GM12892 (cell line): ENCODE results near the gene EPHB6.

Experiments
- POLR2A ChIP-seq: IDR thresholded peaks from 2 replicates; pipeline ENCODE4 v1.6.1; 2011; ENCODE audit warnings: low read depth, low read length, control low read depth
- POLR2AphosphoS5 ChIP-seq: IDR thresholded peaks from 2 replicates; pipeline ENCODE4 v1.6.1; 2011; ENCODE audit warnings: low read depth, low read length, control low read depth
- TAF1 ChIP-seq: IDR thresholded peaks from 2 replicates; pipeline ENCODE4 v1.6.1; 2011; ENCODE audit warnings: low read depth, mild to moderate bottlenecking, control low read depth, low read length, borderline replicate concordance

DNA sequence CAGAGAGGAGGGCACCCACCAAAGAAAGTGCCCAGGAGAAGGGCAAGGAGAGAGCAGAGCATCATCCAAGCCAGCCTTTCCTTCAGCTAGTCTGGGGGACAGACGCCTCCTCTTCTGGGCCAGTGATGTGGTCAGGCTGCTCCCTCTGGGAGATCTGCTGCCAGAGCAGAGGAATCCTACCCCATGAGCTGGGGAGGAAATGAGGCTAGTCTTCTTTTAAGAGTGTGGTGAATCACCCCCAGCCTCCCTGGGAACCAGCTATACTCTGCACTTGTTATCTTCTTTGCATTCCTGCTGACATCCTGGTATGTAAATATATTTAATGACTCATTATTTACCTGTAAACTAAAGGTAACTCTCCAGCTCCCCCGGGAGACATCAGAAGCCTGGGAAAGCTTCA, 41.6 kb upstream of the EPHB6 start:
- TF ChIP-seq TAF1, result no peak
- TF ChIP-seq POLR2AphosphoS5, result no peak
- no peak for TF ChIP-seq POLR2A
